Measurements from ENCODE around the gene POU6F2. TPM values are rescaled to one million over a fixed set of nuclear protein-coding genes. Genes with fewer than 3 reads are reported as not detected.

POU6F2 gene
- total RNA-seq, 4 donors from 2014 or later: not detected

DNA sequence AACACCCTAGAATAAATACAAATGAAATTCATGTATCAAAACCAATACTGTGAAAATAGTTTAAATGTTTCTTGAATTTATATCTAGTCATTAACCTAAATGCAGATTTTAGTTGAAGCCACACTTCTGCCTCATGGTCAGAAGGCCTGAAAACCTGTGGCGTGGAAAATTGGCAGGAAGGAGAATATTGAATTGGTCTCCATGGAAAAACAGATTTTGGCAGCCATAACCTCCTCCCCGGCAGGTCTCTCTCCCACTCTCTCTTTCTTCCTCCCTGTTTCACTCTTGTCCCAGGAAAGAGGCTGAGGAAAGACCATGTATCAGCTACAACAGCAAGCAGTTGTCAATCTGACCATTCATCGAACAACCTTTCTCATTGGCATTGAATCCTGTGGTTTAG lies 427.9 kb downstream of the POU6F2 start:
- H3K36me3 ChIP-seq: no peaks in the 10 kb centered on the region
- DNase-seq (ENCODE audit: low spot score in 2 of 2): no peak
- no peaks in the 10 kb centered on the region for H3K9me3 ChIP-seq
- no peaks in the 10 kb centered on the region for H3K4me1 ChIP-seq
- peaks cover 3% of the 10 kb centered on the region for H3K27me3 ChIP-seq
- 89% methylated on average over 3 of the region's 3 CpGs for WGBS
- no peak overlapping the region for H3K4me3 ChIP-seq
- no peak overlapping the region for H3K27ac ChIP-seq
- TF ChIP-seq POLR2AphosphoS5 (IDR thresholded peaks at IDR 0.05) (no peak), EP300 (IDR thresholded peaks at IDR 0.05) (no peak), POLR2A (IDR thresholded peaks at IDR 0.05) (no peak)
- TF ChIP-seq, protein P1, sequence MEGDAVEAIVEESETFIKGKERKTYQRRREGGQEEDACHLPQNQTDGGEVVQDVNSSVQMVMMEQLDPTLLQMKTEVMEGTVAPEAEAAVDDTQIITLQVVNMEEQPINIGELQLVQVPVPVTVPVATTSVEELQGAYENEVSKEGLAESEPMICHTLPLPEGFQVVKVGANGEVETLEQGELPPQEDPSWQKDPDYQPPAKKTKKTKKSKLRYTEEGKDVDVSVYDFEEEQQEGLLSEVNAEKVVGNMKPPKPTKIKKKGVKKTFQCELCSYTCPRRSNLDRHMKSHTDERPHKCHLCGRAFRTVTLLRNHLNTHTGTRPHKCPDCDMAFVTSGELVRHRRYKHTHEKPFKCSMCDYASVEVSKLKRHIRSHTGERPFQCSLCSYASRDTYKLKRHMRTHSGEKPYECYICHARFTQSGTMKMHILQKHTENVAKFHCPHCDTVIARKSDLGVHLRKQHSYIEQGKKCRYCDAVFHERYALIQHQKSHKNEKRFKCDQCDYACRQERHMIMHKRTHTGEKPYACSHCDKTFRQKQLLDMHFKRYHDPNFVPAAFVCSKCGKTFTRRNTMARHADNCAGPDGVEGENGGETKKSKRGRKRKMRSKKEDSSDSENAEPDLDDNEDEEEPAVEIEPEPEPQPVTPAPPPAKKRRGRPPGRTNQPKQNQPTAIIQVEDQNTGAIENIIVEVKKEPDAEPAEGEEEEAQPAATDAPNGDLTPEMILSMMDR (IDR thresholded peaks at IDR 0.05): no peak

- Histone ChIP-seq H3K4me3 (no peak overlapping the region), H3K4me1 (no peaks in the 10 kb centered on the region), H3K9me3 (no peaks in the 10 kb centered on the region), H3K27me3 (peaks cover 3% of the 10 kb centered on the region), H3K27ac (no peak overlapping the region), H3K36me3 (no peaks in the 10 kb centered on the region)
- TF ChIP-seq POLR2AphosphoS5 (IDR thresholded peaks at IDR 0.05) (no peak), EP300 (IDR thresholded peaks at IDR 0.05) (no peak), POLR2A (IDR thresholded peaks at IDR 0.05) (no peak)
- TF ChIP-seq, protein P1 (IDR thresholded peaks at IDR 0.05): no peak
- 70% methylated on average over 10 of the region's 10 CpGs for WGBS
- DNase-seq (ENCODE audit: low spot score in 2 of 2): no peak
These were observed 428.8 kb downstream of the POU6F2 start for GRCh38 chr7:39406467-39406866.

DNA sequence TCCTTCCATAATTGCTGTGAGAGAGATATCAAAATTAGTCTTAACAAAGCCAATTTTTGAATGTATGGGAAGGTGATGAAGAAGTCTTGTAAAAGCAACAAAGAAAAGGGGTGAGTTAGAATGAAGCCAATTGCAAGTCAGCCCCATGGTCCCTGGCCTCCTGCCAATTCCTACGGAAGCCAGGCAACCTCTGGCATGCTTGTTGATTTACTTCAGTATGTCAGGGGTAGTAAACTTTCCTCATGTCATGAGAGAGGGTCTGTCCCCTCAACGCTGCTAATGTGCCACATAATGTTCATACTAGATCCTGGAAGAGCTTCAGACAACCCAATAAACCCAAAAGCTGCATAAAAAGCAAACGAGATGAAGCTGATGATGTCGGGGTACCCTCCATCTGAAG lies 429.4 kb downstream of the POU6F2 start:
- Histone ChIP-seq H3K9me3 (no peaks in the 10 kb centered on the region), H3K27me3 (peaks cover 3% of the 10 kb centered on the region), H3K4me1 (no peaks in the 10 kb centered on the region), H3K4me3 (no peak overlapping the region), H3K36me3 (no peaks in the 10 kb centered on the region), H3K27ac (no peak overlapping the region)
- no peak for DNase-seq (ENCODE audit: low spot score in 2 of 2)
- TF ChIP-seq POLR2A (IDR thresholded peaks at IDR 0.05): no peak
- no peak for TF ChIP-seq EP300 (IDR thresholded peaks at IDR 0.05)
- TF ChIP-seq POLR2AphosphoS5 (IDR thresholded peaks at IDR 0.05): no peak
- TF ChIP-seq, protein P1 (IDR thresholded peaks at IDR 0.05): no peak
- 48% methylated on average over 4 of the region's 4 CpGs for WGBS

DNA sequence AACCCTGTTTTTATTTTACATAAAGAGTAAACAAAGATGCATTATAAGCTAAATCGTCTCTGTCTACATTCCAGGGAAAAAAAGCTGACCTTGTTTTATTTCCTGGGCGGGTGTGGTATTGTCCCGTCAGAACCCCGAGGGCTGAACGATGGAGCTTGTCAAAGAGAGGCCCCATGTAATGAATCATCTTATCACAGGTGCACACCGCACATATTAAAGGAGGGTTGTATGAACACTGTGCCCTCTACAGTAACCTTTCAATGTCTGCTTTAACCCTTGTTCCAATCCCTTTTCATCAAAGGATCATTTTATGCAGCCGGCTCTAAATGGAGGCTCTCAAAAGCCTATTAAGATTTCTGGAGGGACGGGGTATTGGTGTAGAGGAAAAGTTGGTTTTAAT lies 430.0 kb downstream of the POU6F2 start:
- whole genome bisulfite sequencing: 60% methylated on average over 8 of the region's 8 CpGs

GRCh38 chr7:39408906-39409305 lies 431.2 kb downstream of the POU6F2 start:
- DNase-seq (ENCODE audit: low spot score in 2 of 2): no peak
- Histone ChIP-seq H3K4me1 (peaks cover 3% of the 10 kb centered on the region), H3K27ac (no peak overlapping the region), H3K36me3 (no peaks in the 10 kb centered on the region), H3K4me3 (no peak overlapping the region), H3K9me3 (no peaks in the 10 kb centered on the region), H3K27me3 (peaks cover under 1% of the 10 kb centered on the region)
- 83% methylated on average over 1 of the region's 1 CpG for WGBS
- TF ChIP-seq EP300 (IDR thresholded peaks at IDR 0.05) (no peak), POLR2AphosphoS5 (IDR thresholded peaks at IDR 0.05) (no peak), POLR2A (IDR thresholded peaks at IDR 0.05) (no peak)

More for the DNA sequence above, 430.0 kb downstream of the POU6F2 start:
- no peaks in the 10 kb centered on the region for H3K4me1 ChIP-seq
- DNase-seq (ENCODE audit: low spot score in 2 of 2): no peak
- no peak overlapping the region for H3K27ac ChIP-seq
- TF ChIP-seq, protein P1 (IDR thresholded peaks at IDR 0.05): no peak
- no peak for TF ChIP-seq POLR2AphosphoS5 (IDR thresholded peaks at IDR 0.05)
- no peak for TF ChIP-seq POLR2A (IDR thresholded peaks at IDR 0.05)
- TF ChIP-seq EP300 (IDR thresholded peaks at IDR 0.05): no peak
- H3K36me3 ChIP-seq: no peaks in the 10 kb centered on the region
- H3K9me3 ChIP-seq: no peaks in the 10 kb centered on the region
- peaks cover 3% of the 10 kb centered on the region for H3K27me3 ChIP-seq
- no peak overlapping the region for H3K4me3 ChIP-seq

DNA sequence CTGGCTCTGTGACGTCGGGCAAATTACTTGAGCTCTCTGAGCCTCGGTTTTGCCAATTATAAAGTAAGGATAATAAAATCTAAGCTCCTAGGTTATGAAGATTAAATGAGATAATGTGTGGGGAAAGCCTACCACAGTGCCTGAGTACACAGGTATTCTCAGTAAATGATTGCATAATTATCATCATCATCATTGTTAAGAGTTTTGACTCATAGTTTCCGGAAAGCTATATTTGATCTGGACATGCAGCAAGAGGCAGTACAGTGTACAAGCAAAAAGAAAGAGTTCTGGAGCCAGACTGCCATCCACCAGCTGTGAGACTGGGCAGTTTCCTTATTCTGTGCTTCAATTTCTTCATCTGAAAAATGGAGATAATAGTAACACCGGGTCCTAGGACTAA lies 432.9 kb downstream of the POU6F2 start:
- Histone ChIP-seq H3K9me3 (no peaks in the 10 kb centered on the region), H3K4me3 (no peak overlapping the region), H3K27ac (no peak overlapping the region), H3K36me3 (no peaks in the 10 kb centered on the region), H3K27me3 (peaks cover 8% of the 10 kb centered on the region), H3K4me1 (peaks cover 14% of the 10 kb centered on the region)
- no peak for DNase-seq (ENCODE audit: low spot score in 2 of 2)
- TF ChIP-seq, protein P1 (IDR thresholded peaks at IDR 0.05): no peak
- no peak for TF ChIP-seq EP300 (IDR thresholded peaks at IDR 0.05)
- TF ChIP-seq POLR2AphosphoS5 (IDR thresholded peaks at IDR 0.05): no peak
- no peak for TF ChIP-seq POLR2A (IDR thresholded peaks at IDR 0.05)
- WGBS: 88% methylated on average over 5 of the region's 5 CpGs

Data from suprapubic skin (tissue), 4 donors.